ENCODE results near the gene HSD17B11.

DNA sequence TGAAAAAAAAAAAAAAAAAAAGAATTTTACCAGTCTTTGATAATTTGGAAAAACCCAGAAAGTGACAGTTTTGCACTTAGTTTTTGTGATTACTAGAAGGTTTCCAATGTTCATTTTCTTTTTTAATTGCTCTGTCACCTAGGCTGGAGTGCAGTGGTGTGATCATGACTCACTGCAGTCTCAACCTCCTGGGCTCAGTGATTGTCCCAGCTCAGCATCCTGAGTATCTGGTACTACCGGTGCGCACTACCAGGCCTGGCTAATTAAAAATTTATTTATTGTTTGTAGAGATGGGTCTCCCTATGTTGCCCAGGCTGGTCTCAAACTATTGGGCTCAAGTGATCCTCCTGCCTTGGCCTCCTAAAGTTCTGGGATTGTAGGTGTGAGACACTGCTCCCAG lies 34.7 kb upstream of the HSD17B11 start:
- TF ChIP-seq EZH2 (IDR thresholded peaks at IDR 0.05): no peak
- TF ChIP-seq POLR2AphosphoS5 (IDR thresholded peaks at IDR 0.05; ENCODE audit: borderline replicate concordance, low read depth, low read length): no peak
- no peak for TF ChIP-seq FOXP2 (optimal IDR thresholded peaks at IDR 0.05; ENCODE audit: control extremely low read depth, extremely low read length, insufficient read depth)
